Subcutaneous abdominal adipose tissue (tissue), 5 donors: ENCODE results near the gene SCN11A.

ENCODE experiments used
- H3K27ac ChIP-seq: one replicate; pipeline ENCODE4 v1.7.0; 2013; ENCODE audit warnings: low read depth, mild to moderate bottlenecking, inconsistent platforms, low read length, moderate library complexity
- H3K27me3 ChIP-seq, 5 donors: one replicate each; pipeline ENCODE4 v1.7.0; 2013; ENCODE audit warnings: low read length in 5 of 5, inconsistent platforms in 1 of 5; ENCODE audit not compliant: control insufficient read depth in 5 of 5, insufficient read depth in 4 of 5
- H3K36me3 ChIP-seq, 5 donors: one replicate each; pipeline ENCODE4 v1.7.0; 2013; ENCODE audit warnings: low read length in 5 of 5; ENCODE audit not compliant: control insufficient read depth in 5 of 5, insufficient read depth in 5 of 5
- H3K4me1 ChIP-seq, 5 donors: one replicate each; pipeline ENCODE4 v1.7.0; 2013; ENCODE audit warnings: low read length in 5 of 5, mild to moderate bottlenecking in 3 of 5, moderate library complexity in 1 of 5; ENCODE audit not compliant: control insufficient read depth in 5 of 5, insufficient read depth in 5 of 5
- H3K4me3 ChIP-seq, 5 donors: one replicate each; pipeline ENCODE4 v1.7.0; 2013; ENCODE audit warnings: low read length in 5 of 5, low read depth in 1 of 5
- H3K9ac ChIP-seq, 5 donors: one replicate each; pipeline ENCODE4 v1.7.0; 2013; ENCODE audit warnings: low read length in 5 of 5, mild to moderate bottlenecking in 4 of 5, moderate library complexity in 3 of 5
- H3K9me3 ChIP-seq, 5 donors: one replicate each; pipeline ENCODE4 v1.7.0; 2013; ENCODE audit warnings: low read length in 5 of 5; ENCODE audit not compliant: control insufficient read depth in 5 of 5
- donor health status: healthy.
- donor health status: healthy.
- donor health status: healthy.
- donor health status: healthy.
- donor health status: healthy.

Gene SCN11A

DNA sequence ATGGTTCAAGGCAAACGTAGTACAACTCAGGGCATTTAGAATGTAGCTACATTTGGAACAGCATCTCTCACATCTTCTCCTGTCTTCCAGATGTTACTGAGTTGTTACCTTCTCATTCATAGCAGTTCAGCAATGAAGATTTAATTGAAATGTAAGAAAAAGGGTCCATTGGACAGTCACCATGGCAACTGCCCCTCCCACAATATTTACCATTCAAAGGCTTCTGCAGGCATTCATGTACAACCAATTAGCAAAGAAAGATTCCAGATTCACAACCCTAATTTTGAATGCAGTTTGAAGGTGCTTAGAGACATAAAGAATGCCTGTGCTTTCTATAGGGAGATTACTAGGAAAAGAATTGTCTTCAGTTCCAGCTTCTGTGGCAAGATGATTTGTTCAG lies 22.2 kb downstream of the SCN11A start:
- no peak overlapping the region for H3K9ac ChIP-seq

DNA sequence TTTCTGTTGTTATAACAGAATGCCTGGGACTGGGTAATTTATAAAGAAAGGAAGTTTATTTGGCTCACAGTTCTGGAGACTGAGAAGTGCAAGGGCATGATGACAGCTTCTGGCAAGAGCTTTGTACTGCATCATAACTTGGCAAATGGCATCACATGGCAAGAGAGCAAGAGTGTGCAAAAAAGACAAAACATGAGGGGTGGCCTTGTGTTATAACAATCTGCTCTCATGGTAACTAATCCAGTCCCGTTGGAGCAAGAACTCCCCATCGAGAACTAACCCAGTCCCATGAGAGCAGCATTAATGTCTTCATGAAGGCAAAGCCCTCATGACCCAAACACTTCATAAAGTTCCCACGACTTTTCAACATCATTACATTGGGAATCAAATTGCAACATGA lies 23.2 kb downstream of the SCN11A start:
- Histone ChIP-seq H3K27ac (no peak overlapping the region), H3K4me1 (peaks cover 3 to 5% (median 4%) of the 10 kb centered on the region in 5 donors), H3K27me3 (no peaks in the 10 kb centered on the region), H3K36me3 (no peaks in the 10 kb centered on the region), H3K9ac (no peak overlapping the region), H3K4me3 (no peak overlapping the region), H3K9me3 (no peaks in the 10 kb centered on the region)

More for the DNA sequence above, 22.2 kb downstream of the SCN11A start:
- Histone ChIP-seq H3K27ac (no peak overlapping the region), H3K9me3 (peaks cover 0 to 1% (median 0%) of the 10 kb centered on the region in 5 donors), H3K4me3 (no peak overlapping the region), H3K4me1 (peaks cover 3 to 5% (median 4%) of the 10 kb centered on the region in 5 donors), H3K27me3 (no peaks in the 10 kb centered on the region), H3K36me3 (no peaks in the 10 kb centered on the region)

DNA sequence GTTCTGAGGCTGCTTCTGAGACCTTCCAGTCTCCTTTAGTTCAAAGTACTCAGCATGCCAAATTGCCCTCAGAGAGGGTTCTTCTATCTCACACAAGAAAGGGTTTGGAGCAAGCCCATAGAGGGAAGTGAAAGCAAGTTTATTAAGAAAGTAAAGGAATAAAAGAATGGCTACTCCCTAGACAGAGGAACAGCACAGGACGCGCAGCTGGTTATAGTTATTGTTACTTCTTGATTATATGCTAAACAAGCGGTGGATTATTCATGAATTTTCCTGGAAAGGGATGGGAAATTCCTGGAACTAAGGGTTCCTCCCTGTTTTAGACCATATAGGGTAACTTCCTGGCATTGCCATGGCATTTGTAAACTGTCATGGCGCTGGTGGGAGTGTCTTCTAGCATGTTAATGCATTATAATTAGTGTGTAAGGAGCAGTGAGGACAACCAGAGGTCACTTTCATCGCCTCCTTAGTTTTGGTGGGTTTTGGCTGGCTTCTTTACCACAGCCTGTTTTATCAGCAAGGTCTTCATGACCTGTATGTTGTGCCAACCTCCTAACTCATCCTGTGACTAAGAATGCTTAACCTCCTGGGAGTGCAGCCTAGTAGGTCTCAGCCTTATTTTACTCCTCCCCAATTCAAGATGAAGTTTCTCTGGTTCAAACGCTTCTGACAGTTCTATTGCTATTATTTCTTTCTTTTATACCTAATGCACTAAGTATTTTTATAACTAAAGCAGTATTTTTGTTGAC lies 26.3 kb downstream of the SCN11A start:
- H3K27me3 ChIP-seq = no peaks in the 10 kb centered on the region
- H3K4me3 ChIP-seq = no peak overlapping the region
- H3K36me3 ChIP-seq = no peaks in the 10 kb centered on the region
- no peak overlapping the region for H3K9ac ChIP-seq
- no peak overlapping the region for H3K27ac ChIP-seq
- H3K9me3 ChIP-seq = no peaks in the 10 kb centered on the region
- peaks cover 3 to 5% (median 4%) of the 10 kb centered on the region in 5 donors for H3K4me1 ChIP-seq

DNA sequence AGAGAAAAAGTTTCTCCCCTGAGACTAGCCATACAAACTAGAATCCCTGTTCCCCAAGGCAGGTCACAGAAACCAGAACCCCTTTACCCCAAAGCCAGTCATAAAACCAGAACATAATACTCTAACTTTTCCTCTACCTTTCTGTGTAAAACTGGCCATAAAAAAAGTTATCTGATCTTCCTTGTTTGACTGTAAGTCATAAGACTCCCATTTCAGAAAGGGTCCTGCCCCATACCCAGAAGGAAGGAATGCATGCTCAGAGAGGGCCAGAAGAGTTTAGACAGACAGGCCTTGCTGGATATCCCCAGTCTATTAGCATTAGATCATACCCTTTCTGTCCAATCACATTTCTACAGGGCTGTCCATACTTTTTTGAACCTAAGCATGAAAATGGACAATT lies 27.2 kb downstream of the SCN11A start:
- Histone ChIP-seq H3K9me3 (no peaks in the 10 kb centered on the region), H3K27me3 (no peaks in the 10 kb centered on the region), H3K36me3 (no peaks in the 10 kb centered on the region), H3K27ac (no peak overlapping the region), H3K4me1 (peaks cover 3 to 5% (median 4%) of the 10 kb centered on the region in 5 donors), H3K4me3 (no peak overlapping the region), H3K9ac (no peak overlapping the region)

DNA sequence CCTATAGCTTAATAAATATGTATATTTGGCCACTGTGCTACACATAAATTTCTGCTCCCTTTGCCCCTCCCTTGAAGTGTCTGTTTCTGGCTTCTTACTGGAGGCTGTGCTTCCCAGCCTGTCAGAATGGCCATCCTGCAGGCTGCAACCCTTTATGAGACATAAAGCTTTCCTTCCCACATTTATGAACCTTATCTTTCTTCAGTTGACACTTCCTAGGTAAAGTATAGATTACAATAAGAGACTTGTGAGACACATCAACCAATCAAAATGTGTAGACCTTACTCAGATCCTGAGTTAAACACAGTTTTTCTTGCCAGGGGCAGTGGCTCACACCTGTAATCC lies 29.5 kb downstream of the SCN11A start:
- no peak overlapping the region for H3K4me3 ChIP-seq
- H3K36me3 ChIP-seq = no peaks in the 10 kb centered on the region
- H3K27me3 ChIP-seq = peaks cover 0 to 2% (median 0%) of the 10 kb centered on the region in 5 donors
- H3K4me1 ChIP-seq = no peaks in the 10 kb centered on the region
- no peak overlapping the region for H3K9ac ChIP-seq
- no peak overlapping the region for H3K27ac ChIP-seq
- H3K9me3 ChIP-seq = no peaks in the 10 kb centered on the region

DNA sequence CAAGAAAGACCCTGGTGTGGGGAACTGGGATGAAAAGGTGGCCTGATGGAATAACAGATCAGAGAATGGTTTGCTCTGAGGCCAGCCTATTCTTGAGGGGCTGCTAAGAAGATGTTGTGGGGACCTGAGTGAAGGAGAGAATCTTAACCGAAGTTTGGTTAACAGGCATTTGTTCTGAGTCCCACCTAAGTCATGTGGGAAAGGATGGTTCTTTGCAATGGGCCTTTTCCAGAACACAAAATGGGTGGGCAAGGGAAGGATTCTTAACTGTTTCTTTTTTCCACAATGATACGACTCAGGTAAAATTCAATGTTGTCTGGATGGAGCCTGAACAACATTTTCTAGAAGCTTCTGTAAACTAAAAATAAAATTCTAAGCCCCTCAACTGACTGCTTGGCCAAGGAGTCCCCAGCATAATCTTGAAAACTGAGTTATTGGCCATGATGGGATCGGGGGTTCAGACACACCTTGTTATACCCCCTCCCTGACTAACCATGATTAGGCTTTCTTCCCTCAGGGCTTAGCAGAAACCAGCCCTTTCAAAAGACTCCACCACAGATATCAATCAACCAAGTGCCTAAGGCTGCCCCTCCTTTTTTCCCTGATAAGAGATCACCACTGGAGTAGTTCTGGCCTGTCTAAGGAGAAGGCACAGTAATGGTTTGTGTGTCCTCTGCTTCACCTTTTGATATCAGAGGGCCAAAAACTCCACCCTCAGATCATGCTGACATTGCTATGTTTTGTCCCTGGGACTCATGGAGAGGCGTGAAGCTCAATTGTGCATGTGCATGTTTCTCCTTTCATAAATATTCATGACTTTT lies 30.1 kb downstream of the SCN11A start:
- no peak overlapping the region for H3K9ac ChIP-seq
- no peaks in the 10 kb centered on the region for H3K9me3 ChIP-seq
- no peaks in the 10 kb centered on the region for H3K4me1 ChIP-seq
- H3K4me3 ChIP-seq = no peak overlapping the region
- no peak overlapping the region for H3K27ac ChIP-seq
- H3K27me3 ChIP-seq = peaks cover 0 to 2% (median 0%) of the 10 kb centered on the region in 5 donors
- H3K36me3 ChIP-seq = no peaks in the 10 kb centered on the region

DNA sequence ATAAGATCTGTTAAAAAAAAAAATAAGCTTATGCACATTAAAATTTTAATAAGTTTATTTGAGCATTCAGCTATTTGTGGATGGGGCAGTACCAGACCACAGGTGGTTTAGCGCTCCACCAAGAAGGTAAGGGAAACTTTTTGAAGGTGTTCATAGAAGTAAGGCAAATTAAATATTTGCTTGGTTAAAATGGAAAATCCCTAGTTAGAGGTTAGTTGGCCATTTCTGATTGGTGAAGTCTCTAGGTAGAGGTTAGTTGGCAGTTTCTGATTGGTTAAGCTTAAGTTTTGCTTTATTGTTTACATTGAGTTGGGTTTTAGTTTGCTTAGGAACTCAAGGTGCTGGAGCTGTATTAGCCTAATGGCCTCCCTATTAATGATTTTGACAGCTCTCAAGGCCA lies 30.7 kb downstream of the SCN11A start:
- H3K36me3 ChIP-seq = no peaks in the 10 kb centered on the region
- no peaks in the 10 kb centered on the region for H3K9me3 ChIP-seq
- peaks cover 0 to 2% (median 0%) of the 10 kb centered on the region in 5 donors for H3K27me3 ChIP-seq
- no peaks in the 10 kb centered on the region for H3K4me1 ChIP-seq
- H3K4me3 ChIP-seq = no peak overlapping the region
- no peak overlapping the region for H3K27ac ChIP-seq
- H3K9ac ChIP-seq = no peak overlapping the region

DNA sequence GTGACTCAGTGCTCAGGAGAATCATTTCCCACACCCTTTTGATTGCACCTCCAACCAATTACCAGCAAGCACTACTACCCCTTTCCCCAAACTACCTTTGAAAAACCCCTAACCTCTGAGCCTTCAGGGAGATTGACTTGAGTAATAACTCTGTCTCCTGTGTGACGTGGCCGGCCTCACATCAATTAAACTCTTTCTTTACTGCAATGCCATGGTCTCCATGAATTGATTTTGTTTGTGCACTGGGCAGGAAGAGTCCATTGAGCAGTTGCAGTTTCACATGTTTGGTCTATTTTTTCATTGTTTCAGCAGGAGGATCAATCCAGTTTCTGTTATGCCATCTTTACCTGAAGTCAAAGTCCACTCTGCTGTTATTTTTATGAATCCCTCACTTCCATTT lies 32.4 kb downstream of the SCN11A start:
- Histone ChIP-seq H3K36me3 (no peaks in the 10 kb centered on the region), H3K9me3 (no peaks in the 10 kb centered on the region), H3K4me1 (no peaks in the 10 kb centered on the region), H3K27me3 (peaks cover 0 to 2% (median 0%) of the 10 kb centered on the region in 5 donors), H3K27ac (no peak overlapping the region), H3K4me3 (no peak overlapping the region), H3K9ac (no peak overlapping the region)

DNA sequence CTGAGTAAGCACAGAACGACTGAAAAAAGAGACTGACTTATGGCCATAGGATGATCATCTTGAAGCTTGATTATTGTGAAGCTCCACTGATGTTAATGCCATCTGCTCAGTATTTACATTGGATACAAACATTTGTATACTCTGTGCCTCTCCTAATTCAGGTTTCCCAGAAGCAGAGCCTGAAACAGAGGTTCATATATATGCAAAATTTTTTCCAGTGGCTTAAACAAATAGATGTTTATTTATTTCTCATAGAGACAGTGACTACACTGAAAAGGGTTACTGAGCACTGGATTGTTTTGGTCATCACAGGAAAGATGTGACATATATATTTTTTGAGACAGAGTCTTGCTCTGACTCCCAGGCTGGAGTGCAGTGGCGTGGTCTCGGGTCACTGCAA lies 36.3 kb downstream of the SCN11A start:
- H3K27ac ChIP-seq = no peak overlapping the region
- H3K9ac ChIP-seq = no peak overlapping the region
- H3K4me1 ChIP-seq = no peaks in the 10 kb centered on the region
- H3K4me3 ChIP-seq = no peak overlapping the region
- H3K36me3 ChIP-seq = no peaks in the 10 kb centered on the region
- no peaks in the 10 kb centered on the region for H3K9me3 ChIP-seq
- H3K27me3 ChIP-seq = peaks cover 0 to 2% (median 0%) of the 10 kb centered on the region in 5 donors

DNA sequence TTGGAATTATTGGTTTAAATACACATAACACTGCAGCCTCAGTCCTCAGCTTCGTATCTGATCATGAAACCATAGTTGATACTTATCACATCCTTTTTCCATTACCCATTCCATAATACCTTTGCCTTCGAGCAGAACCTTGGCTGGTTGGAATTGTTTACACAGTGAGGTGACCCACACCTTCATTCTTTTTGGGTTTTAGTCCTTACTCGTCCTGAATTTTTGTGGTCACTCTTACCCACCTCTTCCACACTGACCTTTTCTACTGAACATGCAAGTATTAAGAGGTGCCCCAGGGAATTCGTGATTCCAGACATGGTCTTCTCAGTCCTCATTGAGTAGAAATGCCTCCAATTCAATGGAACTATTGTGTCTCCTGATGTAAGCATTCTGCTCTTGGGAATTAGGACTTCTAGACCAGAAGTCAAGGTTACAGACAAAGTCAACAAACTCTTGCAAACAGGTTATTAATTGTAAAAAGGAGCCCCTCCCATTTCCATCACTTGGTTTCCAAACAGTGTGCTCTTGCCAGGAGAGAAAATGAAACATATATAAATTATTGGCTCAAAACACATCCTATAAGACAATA lies 37.7 kb downstream of the SCN11A start:
- Histone ChIP-seq H3K4me3 (no peak overlapping the region), H3K4me1 (no peaks in the 10 kb centered on the region), H3K9me3 (no peaks in the 10 kb centered on the region), H3K36me3 (no peaks in the 10 kb centered on the region), H3K9ac (no peak overlapping the region), H3K27ac (no peak overlapping the region), H3K27me3 (peaks cover 0 to 2% (median 0%) of the 10 kb centered on the region in 5 donors)
